ENCODE data around the gene ZNF366. TPM values are rescaled to one million over a fixed set of nuclear protein-coding genes. Genes with fewer than 3 reads are reported as not detected.

Gene ZNF366
- total and polyA plus RNA-seq, 10 donors = 0.26 to 19.8 (median 9.4) TPM

- WGBS, 5 donors = 84 to 100% (median 89%) methylated on average over 1 of the region's 1 CpG
- intact Hi-C loops (cut with DNase I; ENCODE audit: low total_unique reads) = loop anchor here (5.0 kb wide), 1 partner anchor 155 kb away; no protein-coding TSS in a partner anchor
Observed at GRCh38 chr5:72522607-72523006, 15.4 kb upstream of the ZNF366 start.

GRCh38 chr5:72519111-72519510, 11.9 kb upstream of the ZNF366 start:
- no peaks in the 10 kb centered on the region for H3K27me3 ChIP-seq (replicated peaks in 1 of 7)
- peaks cover 0 to 20% (median 5%) of the 10 kb centered on the region in 8 donors for H3K9me3 ChIP-seq
- intact Hi-C loops (cut with DNase I; ENCODE audit: low total_unique reads) = no loop called here
- no peak for TF ChIP-seq POLR2AphosphoS5 (IDR thresholded peaks at IDR 0.05)
- no peak overlapping the region for H3K4me3 ChIP-seq
- DNase-seq = no peak
- H3K27ac ChIP-seq = peak overlapping the region in 1 of 8 donors; percentile 3
- peaks cover 0 to 19% (median 13%) of the 10 kb centered on the region in 6 donors for H3K4me1 ChIP-seq
- H3K36me3 ChIP-seq = no peaks in the 10 kb centered on the region

More at GRCh38 chr5:72522607-72523006, 15.4 kb upstream of the ZNF366 start:
- no peaks in the 10 kb centered on the region for H3K36me3 ChIP-seq
- peaks cover 0 to 16% (median 12%) of the 10 kb centered on the region in 6 donors for H3K4me1 ChIP-seq
- TF ChIP-seq POLR2A (IDR thresholded peaks at IDR 0.05) (no peak), POLR2AphosphoS5 (IDR thresholded peaks at IDR 0.05) (no peak), CTCF (IDR thresholded peaks at IDR 0.05 in 8 of 11, conservative IDR thresholded peaks at IDR 0.05 in 3 of 11) (no peak)
- no peak overlapping the region for H3K27ac ChIP-seq
- H3K9me3 ChIP-seq = peaks cover 0 to 20% (median 5%) of the 10 kb centered on the region in 8 donors
- H3K4me3 ChIP-seq = no peak overlapping the region
- DNase-seq = no peak
- no peaks in the 10 kb centered on the region for H3K27me3 ChIP-seq (replicated peaks in 1 of 7)

- DNase-seq = peak; percentile 82
- no peak for TF ChIP-seq CTCF (IDR thresholded peaks at IDR 0.05 in 8 of 11, conservative IDR thresholded peaks at IDR 0.05 in 3 of 11)
- TF ChIP-seq POLR2A (IDR thresholded peaks at IDR 0.05) = no peak
- no peak for TF ChIP-seq POLR2AphosphoS5 (IDR thresholded peaks at IDR 0.05)
- Histone ChIP-seq H3K27me3 (replicated peaks in 1 of 7) (no peaks in the 10 kb centered on the region), H3K27ac (peak overlapping the region in 6 of 8 donors; percentile 28 to 61 (median 38)), H3K9me3 (peaks cover 0 to 20% (median 5%) of the 10 kb centered on the region in 8 donors), H3K36me3 (no peaks in the 10 kb centered on the region), H3K4me1 (peaks cover 0 to 13% (median 12%) of the 10 kb centered on the region in 6 donors), H3K4me3 (no peak overlapping the region)
- intact Hi-C loops (cut with DNase I; ENCODE audit: low total_unique reads) = no loop called here
- 28 to 44% (median 38%) methylated on average over 12 of the region's 12 CpGs for WGBS, 5 donors
Observed at GRCh38 chr5:72518001-72518683, 10.9 kb upstream of the ZNF366 start.

DNA sequence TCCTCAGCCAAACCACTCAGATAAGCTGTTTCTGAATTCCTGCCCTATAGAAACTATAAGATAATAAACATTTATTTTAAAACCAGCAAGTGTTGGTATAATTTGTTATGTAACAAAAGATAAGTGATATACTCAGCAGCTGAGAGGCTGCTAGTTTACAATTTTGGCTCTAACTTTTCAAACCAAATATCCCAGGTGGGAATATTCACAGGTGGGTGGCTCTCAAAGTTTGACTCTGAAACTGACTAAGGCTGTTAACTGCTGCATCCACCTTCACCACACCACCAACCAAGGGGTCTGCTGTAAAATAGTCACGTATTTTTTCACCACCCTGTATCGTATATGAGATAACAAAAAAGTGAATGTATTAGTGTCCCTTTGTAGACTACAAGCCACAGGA, 9.7 kb upstream of the ZNF366 start:
- Histone ChIP-seq H3K9me3 (peaks cover 0 to 19% (median 0%) of the 10 kb centered on the region in 8 donors), H3K4me3 (no peak overlapping the region), H3K36me3 (no peaks in the 10 kb centered on the region), H3K27ac (no peak overlapping the region), H3K27me3 (replicated peaks in 1 of 7) (no peaks in the 10 kb centered on the region), H3K4me1 (peaks cover 0 to 13% (median 12%) of the 10 kb centered on the region in 6 donors)
- intact Hi-C loops (cut with DNase I; ENCODE audit: low total_unique reads) = no loop called here
- no peak for DNase-seq
- TF ChIP-seq POLR2A (IDR thresholded peaks at IDR 0.05) = no peak
- no peak for TF ChIP-seq POLR2AphosphoS5 (IDR thresholded peaks at IDR 0.05)
- TF ChIP-seq CTCF (IDR thresholded peaks at IDR 0.05 in 8 of 11, conservative IDR thresholded peaks at IDR 0.05 in 3 of 11) = no peak
- WGBS, 5 donors = 86 to 95% (median 88%) methylated on average over 2 of the region's 2 CpGs
